Sigmoid colon (tissue), 7 donors: ENCODE data around the gene FBXO48. TPM values are rescaled to one million over a fixed set of nuclear protein-coding genes. Genes with fewer than 3 reads are reported as not detected.

Source experiments
- DNase-seq: peaks from one replicate; pipeline ENCODE4 v3.0.0-alpha.2; 2019
- H3K27ac ChIP-seq, 4 donors: fragments of 200-600 bp; sonication (generic); one replicate each; pipeline ENCODE4 v1.5.1; 2016 to 2019; ENCODE audit warnings: mild to moderate bottlenecking in 1 of 4
- H3K27me3 ChIP-seq, 3 donors: fragments of 200-600 bp; sonication (generic); one replicate each; pipeline ENCODE4 v1.5.1; 2019; ENCODE audit warnings: mild to moderate bottlenecking in 1 of 3
- H3K36me3 ChIP-seq, 4 donors: fragments of 200-600 bp; sonication (generic); one replicate each; pipeline ENCODE4 v1.5.1; 2016 to 2019
- H3K4me1 ChIP-seq, 4 donors: fragments of 200-600 bp; sonication (generic); one replicate each; pipeline ENCODE4 v1.5.1; 2017 to 2019
- H3K4me3 ChIP-seq, 4 donors: fragments of 200-600 bp; sonication (generic); one replicate each; pipeline ENCODE4 v1.5.1; 2017 to 2019; ENCODE audit warnings: mild to moderate bottlenecking in 2 of 4, moderate library complexity in 1 of 4
- H3K9me3 ChIP-seq, 4 donors: fragments of 200-600 bp in 3 of 4; sonication (generic) in 3 of 4; one replicate each; pipeline versions ENCODE4 v1.5.1 to v1.6.1; 2013 to 2019
- CTCF ChIP-seq, 4 experiments: fragments of 450-650 bp in 3 of 4; fragments of 200-600 bp in 1 of 4; IDR thresholded peaks; one replicate each; pipeline ENCODE4 v1.5.1; 2016 to 2019; ENCODE audit warnings: antibody characterized with exemption in 4 of 4, mild to moderate bottlenecking in 3 of 4, moderate library complexity in 2 of 4
- EP300 ChIP-seq, 4 donors: sonication (generic); formaldehyde crosslinking; IDR thresholded peaks; one replicate each; pipeline ENCODE4 v1.6.1; 2017; ENCODE audit warnings: antibody characterized with exemption in 4 of 4
- POLR2A ChIP-seq, 2 donors: fragments of 450-650 bp; IDR thresholded peaks; one replicate each; pipeline ENCODE4 v1.6.1; 2016; ENCODE audit warnings: antibody characterized with exemption in 2 of 2, mild to moderate bottlenecking in 2 of 2, moderate library complexity in 2 of 2
- POLR2AphosphoS5 ChIP-seq, 4 donors: sonication (generic); formaldehyde crosslinking; IDR thresholded peaks; one replicate each; pipeline ENCODE4 v1.6.1; 2017; ENCODE audit warnings: antibody characterized with exemption in 4 of 4
- whole genome bisulfite sequencing, 2 donors: extraction: QIAGEN DNeasy Blood & Tissue Kit; methylation state at CpG; one replicate each; pipeline ENCODE4 v1.1.7; 2013; 5-methylcytosine and 5-hydroxymethylcytosine counted together
- intact Hi-C: fragments of 100-400 bp; cut with DNase I; formaldehyde crosslinking; loops from one replicate; pipeline ENCODE4 v1.15.1; 2023
- polyA plus RNA-seq, 3 donors: library from polyadenylated mRNA; stranded (reverse); fragments of 200-250 nt; gene quantifications; one replicate each; pipeline ENCODE4 v1.2.3, GENCODE V29; 2013
- total RNA-seq, 4 donors: library from RNA; depleted of rRNA; stranded (reverse); fragments of >200 nt; gene quantifications; one replicate each; pipeline ENCODE4 v1.1.0, GENCODE V29; 2016
- donor health status: healthy with polysubstance abuse.
- donor health status: Bipolar disorder and iron deficiency.
- donor health status: healthy.

Gene FBXO48
- total and polyA plus RNA-seq, 7 donors: 0.55 to 1.2 (median 0.70) TPM

DNA sequence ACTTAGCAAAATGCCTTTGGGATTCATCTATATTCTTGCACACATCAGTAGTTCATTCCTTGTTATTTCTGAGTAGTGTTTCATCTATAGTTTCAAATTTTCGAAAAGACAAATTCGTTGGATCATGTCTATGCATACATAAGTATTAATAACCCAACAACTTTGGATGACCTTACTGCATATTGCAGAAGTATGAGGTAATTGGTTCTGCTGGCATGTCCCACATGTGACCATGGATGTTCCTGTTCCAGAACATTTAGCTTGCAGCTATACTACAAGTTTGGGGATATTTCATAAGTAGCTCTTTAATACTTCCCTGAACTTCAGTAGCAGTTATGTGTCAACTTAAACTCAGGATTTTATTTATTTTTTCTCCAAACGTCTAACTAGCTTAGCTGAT, 45.2 kb upstream of the FBXO48 start:
- TF ChIP-seq EP300 (IDR thresholded peaks at IDR 0.05) (no peak), POLR2AphosphoS5 (IDR thresholded peaks at IDR 0.05) (no peak), POLR2A (IDR thresholded peaks at IDR 0.05) (no peak), CTCF (IDR thresholded peaks at IDR 0.05) (no peak)
- H3K27me3 ChIP-seq: no peaks in the 10 kb centered on the region
- no peaks in the 10 kb centered on the region for H3K36me3 ChIP-seq
- H3K9me3 ChIP-seq: no peaks in the 10 kb centered on the region
- no peak for DNase-seq
- no peak overlapping the region for H3K4me3 ChIP-seq
- no peaks in the 10 kb centered on the region for H3K4me1 ChIP-seq
- H3K27ac ChIP-seq: no peak overlapping the region
- WGBS, 2 donors: 73 to 77% methylated on average over 3 of the region's 3 CpGs
- intact Hi-C loops: loop anchor here (10.0 kb wide), 1 partner anchor 58 kb away; no protein-coding TSS in a partner anchor

DNA sequence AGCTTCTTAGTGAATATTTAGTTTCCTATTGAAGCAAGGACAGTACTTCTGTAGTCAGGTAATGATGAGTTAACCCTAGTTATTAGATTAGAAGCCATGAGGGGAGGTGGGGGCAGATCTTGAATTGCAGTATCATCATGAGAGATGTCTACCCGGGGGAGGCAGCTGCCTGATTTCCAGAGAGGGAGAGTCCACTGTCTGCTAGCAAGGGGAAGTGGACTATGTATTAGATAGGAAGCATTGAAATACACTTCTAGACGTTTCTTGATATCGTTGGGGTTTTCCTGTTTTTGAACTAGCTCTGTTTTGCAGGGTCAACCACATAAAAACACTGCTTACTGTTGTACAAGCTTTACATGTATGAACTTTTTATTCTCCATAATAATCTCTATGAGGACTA, 39.1 kb upstream of the FBXO48 start:
- intact Hi-C loops: no loop called here
- no peaks in the 10 kb centered on the region for H3K4me1 ChIP-seq
- WGBS, 2 donors: 58 to 88% methylated on average over 3 of the region's 3 CpGs
- H3K27ac ChIP-seq: no peak overlapping the region
- no peak for DNase-seq
- no peaks in the 10 kb centered on the region for H3K9me3 ChIP-seq
- no peaks in the 10 kb centered on the region for H3K36me3 ChIP-seq
- TF ChIP-seq POLR2A (IDR thresholded peaks at IDR 0.05): no peak
- H3K4me3 ChIP-seq: no peak overlapping the region
- H3K27me3 ChIP-seq: no peaks in the 10 kb centered on the region

GRCh38 chr2:68505603-68506159, 38.6 kb upstream of the FBXO48 start:
- H3K9me3 ChIP-seq: no peaks in the 10 kb centered on the region
- intact Hi-C loops: no loop called here
- H3K36me3 ChIP-seq: no peaks in the 10 kb centered on the region
- 48 to 79% methylated on average over 2 of the region's 2 CpGs for WGBS, 2 donors
- H3K27ac ChIP-seq: no peak overlapping the region
- H3K4me3 ChIP-seq: no peak overlapping the region
- no peak for TF ChIP-seq POLR2A (IDR thresholded peaks at IDR 0.05)
- TF ChIP-seq EP300 (IDR thresholded peaks at IDR 0.05): no peak
- DNase-seq: no peak
- no peaks in the 10 kb centered on the region for H3K4me1 ChIP-seq
- H3K27me3 ChIP-seq: no peaks in the 10 kb centered on the region

- Histone ChIP-seq H3K36me3 (no peaks in the 10 kb centered on the region), H3K4me3 (no peak overlapping the region), H3K9me3 (no peaks in the 10 kb centered on the region), H3K27me3 (no peaks in the 10 kb centered on the region), H3K4me1 (no peaks in the 10 kb centered on the region), H3K27ac (no peak overlapping the region)
- intact Hi-C loops: no loop called here
- TF ChIP-seq CTCF (IDR thresholded peaks at IDR 0.05) (no peak), POLR2AphosphoS5 (IDR thresholded peaks at IDR 0.05) (no peak)
- WGBS, 2 donors: 91% methylated on average over 5 of the region's 5 CpGs
- no peak for DNase-seq
Measured at GRCh38 chr2:68501768-68502167, 34.7 kb upstream of the FBXO48 start.

- no peak for DNase-seq
- Histone ChIP-seq H3K4me3 (no peak overlapping the region), H3K4me1 (no peaks in the 10 kb centered on the region), H3K9me3 (no peaks in the 10 kb centered on the region), H3K27ac (no peak overlapping the region), H3K36me3 (no peaks in the 10 kb centered on the region), H3K27me3 (no peaks in the 10 kb centered on the region)
- TF ChIP-seq POLR2A (IDR thresholded peaks at IDR 0.05) (no peak), CTCF (IDR thresholded peaks at IDR 0.05) (no peak), POLR2AphosphoS5 (IDR thresholded peaks at IDR 0.05) (no peak), EP300 (IDR thresholded peaks at IDR 0.05) (no peak)
- intact Hi-C loops: no loop called here
- 94 to 97% methylated on average over 4 of the region's 4 CpGs for WGBS, 2 donors
Measured at GRCh38 chr2:68500649-68501048, 33.6 kb upstream of the FBXO48 start.

DNA sequence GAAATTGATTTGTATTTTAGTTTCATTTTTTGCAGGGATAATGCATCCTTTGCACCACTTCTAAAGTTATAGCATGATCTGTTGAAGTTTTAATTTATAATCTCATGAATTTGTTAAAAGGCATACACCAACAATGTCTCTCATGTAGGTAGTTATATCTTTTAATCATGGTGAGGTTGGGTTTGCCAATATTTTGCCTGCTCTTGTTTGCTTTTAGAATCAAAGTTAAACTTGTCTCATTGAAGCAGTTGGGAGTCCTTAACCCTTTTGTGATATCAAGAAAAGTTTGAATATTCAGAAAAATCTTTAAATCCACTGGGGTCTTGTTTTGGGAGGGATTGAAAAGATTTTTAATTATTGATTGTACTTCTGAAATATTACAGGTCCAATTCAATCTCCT, 32.0 kb upstream of the FBXO48 start:
- intact Hi-C loops: no loop called here
- no peak for TF ChIP-seq EP300 (IDR thresholded peaks at IDR 0.05)
- TF ChIP-seq POLR2A (IDR thresholded peaks at IDR 0.05): no peak
- TF ChIP-seq CTCF (IDR thresholded peaks at IDR 0.05): no peak
- no peak for TF ChIP-seq POLR2AphosphoS5 (IDR thresholded peaks at IDR 0.05)
- Histone ChIP-seq H3K4me1 (no peaks in the 10 kb centered on the region), H3K4me3 (no peak overlapping the region), H3K9me3 (no peaks in the 10 kb centered on the region), H3K36me3 (no peaks in the 10 kb centered on the region), H3K27ac (no peak overlapping the region), H3K27me3 (no peaks in the 10 kb centered on the region)
- no peak for DNase-seq
